Glutamatergic neuron (in vitro differentiated cells): ENCODE measurements around the gene ANKRD55. TPM values are rescaled to one million over a fixed set of nuclear protein-coding genes. Genes with fewer than 3 reads are reported as not detected.

ENCODE experiments used
- DNase-seq: peaks from one replicate; pipeline ENCODE4 v3.0.0; 2022
- H3K27ac Mint-ChIP-seq: one replicate; pipeline ENCODE4 v1.8.0; 2020; ENCODE audit warnings: mild to moderate bottlenecking, mixed read lengths, inconsistent platforms; ENCODE audit not compliant: unreplicated experiment
- H3K27me3 Mint-ChIP-seq: one replicate; pipeline ENCODE4 v1.8.0; 2020; ENCODE audit warnings: mild to moderate bottlenecking, moderate library complexity, mixed read lengths, inconsistent platforms; ENCODE audit not compliant: unreplicated experiment
- H3K36me3 Mint-ChIP-seq: one replicate; pipeline ENCODE4 v1.8.0; 2020; ENCODE audit warnings: mild to moderate bottlenecking, mixed read lengths, inconsistent platforms; ENCODE audit not compliant: unreplicated experiment
- H3K4me1 Mint-ChIP-seq: one replicate; pipeline ENCODE4 v1.8.0; 2020; ENCODE audit warnings: mild to moderate bottlenecking, low read depth, mixed read lengths, inconsistent platforms; ENCODE audit not compliant: unreplicated experiment
- H3K4me3 Mint-ChIP-seq: one replicate; pipeline ENCODE4 v1.8.0; 2020; ENCODE audit warnings: mild to moderate bottlenecking, mixed read lengths, inconsistent platforms; ENCODE audit not compliant: unreplicated experiment
- H3K9me3 Mint-ChIP-seq: one replicate; pipeline ENCODE4 v1.8.0; 2020; ENCODE audit warnings: mild to moderate bottlenecking, moderate library complexity, mixed read lengths, inconsistent platforms; ENCODE audit not compliant: unreplicated experiment
- CTCF ChIP-seq: fragments of 200-600 bp; sonication (generic); IDR thresholded peaks from one replicate; pipeline ENCODE4 v1.5.0; 2021; ENCODE audit not compliant: partially characterized antibody, unreplicated experiment
- total RNA-seq: library from RNA; stranded (reverse); fragmentation: NEBNext Ultra II Directional; extraction: Animal tissue kit (Norgen Biotek cat#: 25700); gene quantifications from one replicate; pipeline ENCODE4 v1.2.1, GENCODE V29; 2021; ENCODE audit not compliant: unreplicated experiment

Gene ANKRD55
- total RNA-seq, 1 donor from 2014 or later: not detected

- Mint-ChIP-seq H3K36me3 (no peaks in the 10 kb centered on the region), H3K27me3 (no peaks in the 10 kb centered on the region), H3K27ac (no peak overlapping the region), H3K9me3 (no peaks in the 10 kb centered on the region), H3K4me3 (no peak overlapping the region), H3K4me1 (no peaks in the 10 kb centered on the region)
- no peak for DNase-seq
- TF ChIP-seq CTCF: no peak
Measured at GRCh38 chr5:56094579-56095361, 138.4 kb downstream of the ANKRD55 start.

- Mint-ChIP-seq H3K4me1 (no peaks in the 10 kb centered on the region), H3K27me3 (no peaks in the 10 kb centered on the region), H3K36me3 (no peaks in the 10 kb centered on the region), H3K27ac (no peak overlapping the region), H3K4me3 (no peak overlapping the region), H3K9me3 (no peaks in the 10 kb centered on the region)
- TF ChIP-seq CTCF: no peak
- no peak for DNase-seq
Measured at GRCh38 chr5:56093970-56094369, 139.2 kb downstream of the ANKRD55 start.

GRCh38 chr5:56092115-56092514 is 141.0 kb downstream of the ANKRD55 start:
- no peaks in the 10 kb centered on the region for H3K4me1 Mint-ChIP-seq
- H3K36me3 Mint-ChIP-seq: no peaks in the 10 kb centered on the region
- no peaks in the 10 kb centered on the region for H3K9me3 Mint-ChIP-seq
- DNase-seq: no peak
- TF ChIP-seq CTCF: no peak
- H3K27ac Mint-ChIP-seq: no peak overlapping the region
- no peaks in the 10 kb centered on the region for H3K27me3 Mint-ChIP-seq
- no peak overlapping the region for H3K4me3 Mint-ChIP-seq

- no peak for TF ChIP-seq CTCF
- H3K4me3 Mint-ChIP-seq: no peak overlapping the region
- no peaks in the 10 kb centered on the region for H3K4me1 Mint-ChIP-seq
- H3K27ac Mint-ChIP-seq: no peak overlapping the region
- no peaks in the 10 kb centered on the region for H3K36me3 Mint-ChIP-seq
- no peak for DNase-seq
- no peaks in the 10 kb centered on the region for H3K27me3 Mint-ChIP-seq
- no peaks in the 10 kb centered on the region for H3K9me3 Mint-ChIP-seq
Measured at GRCh38 chr5:56091664-56092063, 141.5 kb downstream of the ANKRD55 start.

- H3K9me3 Mint-ChIP-seq: no peaks in the 10 kb centered on the region
- H3K27ac Mint-ChIP-seq: no peak overlapping the region
- H3K4me1 Mint-ChIP-seq: no peaks in the 10 kb centered on the region
- no peak for DNase-seq
- H3K36me3 Mint-ChIP-seq: no peaks in the 10 kb centered on the region
- H3K27me3 Mint-ChIP-seq: no peaks in the 10 kb centered on the region
- TF ChIP-seq CTCF: no peak
- no peak overlapping the region for H3K4me3 Mint-ChIP-seq
Measured at GRCh38 chr5:56090793-56091460, 142.2 kb downstream of the ANKRD55 start.
